Gastroesophageal sphincter (tissue), 3 donors: Measurements from ENCODE around the gene TRIM8.

Experiments
- CTCF ChIP-seq, 4 experiments: fragments of 200-600 bp in 2 of 4; fragments of 450-650 bp in 2 of 4; sonication (generic) in 1 of 4; IDR thresholded peaks; one replicate each; pipeline ENCODE4 v1.5.1; 2017 to 2019; ENCODE audit warnings: antibody characterized with exemption in 4 of 4, mild to moderate bottlenecking in 2 of 4, moderate library complexity in 2 of 4
- EP300 ChIP-seq: sonication (generic); formaldehyde crosslinking; IDR thresholded peaks from one replicate; pipeline ENCODE4 v1.6.1; 2017; ENCODE audit warnings: antibody characterized with exemption, mild to moderate bottlenecking

DNA sequence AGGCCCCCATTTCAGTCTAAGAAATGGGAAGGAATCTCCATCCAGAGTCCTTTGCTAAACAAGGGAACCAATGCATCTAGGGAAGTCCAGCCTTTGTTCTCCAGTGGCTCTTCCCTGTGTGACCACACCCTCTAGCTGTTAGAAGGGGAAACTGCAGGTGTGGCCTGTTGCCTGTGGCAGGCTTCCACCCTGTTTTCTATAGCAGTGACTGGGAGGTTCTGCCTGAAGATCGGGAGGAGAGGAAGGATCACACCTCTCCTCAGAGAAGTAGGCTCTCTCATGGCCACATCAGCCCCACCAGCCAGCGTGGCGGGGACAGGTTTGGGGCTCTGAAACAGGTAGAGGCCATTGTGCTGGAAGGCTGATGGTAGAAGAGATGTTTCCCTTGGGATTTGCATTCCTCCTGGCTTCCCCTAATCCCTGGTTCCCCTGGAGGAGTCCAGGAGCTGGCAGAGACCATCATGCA is 47.7 kb upstream of the TRIM8 start:
- peak in 3 of 4 experiments; percentile 49 to 78 (median 68) for TF ChIP-seq CTCF (IDR thresholded peaks at IDR 0.05)
- no peak for TF ChIP-seq EP300
